ENCODE results near the gene RAPGEF1. TPM values are rescaled to one million over a fixed set of nuclear protein-coding genes. Genes with fewer than 3 reads are reported as not detected.

RAPGEF1 gene
- total RNA-seq, 1 experiment from 2014 or later, result 25.2 TPM

- no peak overlapping the region for H3K27ac ChIP-seq (ENCODE audit: low read length)
- no peaks in the 10 kb centered on the region for H3K9me3 ChIP-seq (ENCODE audit: low read length)
- no peak overlapping the region for H3K4me3 ChIP-seq (ENCODE audit: low read length)
- no peak overlapping the region for H2AFZ ChIP-seq (ENCODE audit: low read length)
- BruUV-seq (replicated peaks), result no TSS peak
- ATAC-seq (no peak), DNase-seq (no peak)
- H3K79me2 ChIP-seq (ENCODE audit: low read length), result peaks cover 35% of the 10 kb centered on the region
- POLR2A ChIA-PET (ENCODE audit: unreplicated experiment), result no interaction called here
- no peak overlapping the region for H3K4me2 ChIP-seq (ENCODE audit: low read length)
- no peaks in the 10 kb centered on the region for H3K9me2 ChIP-seq (replicated peaks; ENCODE audit: low read length)
- H3K9ac ChIP-seq (ENCODE audit: low read length), result no peak overlapping the region
- H3K4me1 ChIP-seq (ENCODE audit: insufficient read depth, low read length), result peaks cover 37% of the 10 kb centered on the region
- no peaks in the 10 kb centered on the region for H3K36me3 ChIP-seq (ENCODE audit: low read depth, low read length)
- H3F3A ChIP-seq (ENCODE audit: low read length, unreplicated experiment), result peaks cover 7% of the 10 kb centered on the region
- H4K20me1 ChIP-seq (ENCODE audit: low read length), result peaks cover 6% of the 10 kb centered on the region; the same call in 1 of the 2 replicates
- TF ChIP-seq EZH2phosphoT487 (IDR thresholded peaks at IDR 0.05; ENCODE audit: borderline replicate concordance, low read length), result no peak
- no peak for TF ChIP-seq EZH2 (IDR thresholded peaks at IDR 0.05; ENCODE audit: low read length, unreplicated experiment)
- TF ChIP-seq CTCF (conservative IDR thresholded peaks at IDR 0.05; ENCODE audit: low read depth, low read length), result no peak
- no peaks in the 10 kb centered on the region for H3K27me3 ChIP-seq (ENCODE audit: low read length)
- CTCF ChIA-PET, result no interaction called here
- intact Hi-C loops (cut with micrococcal nuclease), result no loop called here
Measured at GRCh38 chr9:131673068-131673467, 66.8 kb downstream of the RAPGEF1 start.

- Histone ChIP-seq H3F3A (ENCODE audit: low read length, unreplicated experiment) (peaks cover 1% of the 10 kb centered on the region), H4K20me1 (ENCODE audit: low read length) (no peaks in the 10 kb centered on the region; the same call in 1 of the 2 replicates), H3K79me2 (ENCODE audit: low read length) (peaks cover 31% of the 10 kb centered on the region), H3K9me3 (ENCODE audit: low read length) (no peaks in the 10 kb centered on the region), H3K4me2 (ENCODE audit: low read length) (no peak overlapping the region), H3K9me2 (replicated peaks; ENCODE audit: low read length) (no peaks in the 10 kb centered on the region), H3K4me1 (ENCODE audit: insufficient read depth, low read length) (peaks cover 37% of the 10 kb centered on the region), H3K27me3 (ENCODE audit: low read length) (no peaks in the 10 kb centered on the region), H3K9ac (ENCODE audit: low read length) (no peak overlapping the region), H3K27ac (ENCODE audit: low read length) (no peak overlapping the region), H3K4me3 (ENCODE audit: low read length) (no peak overlapping the region), H3K36me3 (ENCODE audit: low read depth, low read length) (no peaks in the 10 kb centered on the region), H2AFZ (ENCODE audit: low read length) (no peak overlapping the region)
- ATAC-seq, result no peak
- DNase-seq, result no peak
- intact Hi-C loops (cut with micrococcal nuclease), result no loop called here
- TF ChIP-seq CTCF (conservative IDR thresholded peaks at IDR 0.05; ENCODE audit: low read depth, low read length) (no peak), EZH2 (IDR thresholded peaks at IDR 0.05; ENCODE audit: low read length, unreplicated experiment) (no peak), EZH2phosphoT487 (IDR thresholded peaks at IDR 0.05; ENCODE audit: borderline replicate concordance, low read length) (no peak)
- ChIA-PET CTCF (no interaction called here), POLR2A (ENCODE audit: unreplicated experiment) (no interaction called here)
- no TSS peak for BruUV-seq (replicated peaks)
Measured at GRCh38 chr9:131672451-131672850, 67.4 kb downstream of the RAPGEF1 start.

- BruUV-seq (replicated peaks), result no TSS peak
- no peaks in the 10 kb centered on the region for H3K9me2 ChIP-seq (replicated peaks; ENCODE audit: low read length)
- no peaks in the 10 kb centered on the region for H3F3A ChIP-seq (ENCODE audit: low read length, unreplicated experiment)
- peaks cover 29% of the 10 kb centered on the region for H3K4me1 ChIP-seq (ENCODE audit: insufficient read depth, low read length)
- no peak overlapping the region for H2AFZ ChIP-seq (ENCODE audit: low read length)
- DNase-seq, result no peak
- intact Hi-C loops (cut with micrococcal nuclease), result no loop called here
- CTCF ChIA-PET, result no interaction called here
- H4K20me1 ChIP-seq (ENCODE audit: low read length), result no peaks in the 10 kb centered on the region
- H3K79me2 ChIP-seq (ENCODE audit: low read length), result peaks cover 24% of the 10 kb centered on the region
- no peak overlapping the region for H3K4me2 ChIP-seq (ENCODE audit: low read length)
- H3K9me3 ChIP-seq (ENCODE audit: low read length), result no peaks in the 10 kb centered on the region
- no peak for TF ChIP-seq CTCF (conservative IDR thresholded peaks at IDR 0.05; ENCODE audit: low read depth, low read length)
- TF ChIP-seq EZH2phosphoT487 (IDR thresholded peaks at IDR 0.05; ENCODE audit: borderline replicate concordance, low read length), result no peak
- TF ChIP-seq EZH2 (IDR thresholded peaks at IDR 0.05; ENCODE audit: low read length, unreplicated experiment), result no peak
- no peaks in the 10 kb centered on the region for H3K27me3 ChIP-seq (ENCODE audit: low read length)
- ATAC-seq, result no peak
- H3K27ac ChIP-seq (ENCODE audit: low read length), result no peak overlapping the region
- H3K9ac ChIP-seq (ENCODE audit: low read length), result no peak overlapping the region
- H3K36me3 ChIP-seq (ENCODE audit: low read depth, low read length), result no peaks in the 10 kb centered on the region
- POLR2A ChIA-PET (ENCODE audit: unreplicated experiment), result no interaction called here
- H3K4me3 ChIP-seq (ENCODE audit: low read length), result no peak overlapping the region
Measured at GRCh38 chr9:131671133-131671520, 68.7 kb downstream of the RAPGEF1 start.

Measured in PC-3 (cell line).